HCT116 (cell line): ENCODE measurements around the gene SPEF1. TPM values are rescaled to one million over a fixed set of nuclear protein-coding genes. Genes with fewer than 3 reads are reported as not detected.

Experiments
- ATAC-seq: fragments of 200-7000 bp; cut with Tn5 transposase; 2 replicates; pipeline ENCODE4 v1.9.1; 2020; ENCODE audit warnings: mild to moderate bottlenecking, moderate library complexity
- BruUV-seq: library from RNA; stranded (reverse); fragments of 400-500 nt; replicated peaks from 2 replicates; lab custom pipeline; 2021; lab: Mats Ljungman, UMichigan
- CTCF ChIA-PET: fragments of 300-600 bp; sonication (Branson Sonifier 250); formaldehyde crosslinking; loops from one replicate; lab custom pipeline; 2021; ENCODE audit warnings: antibody characterized with exemption; lab: Charles Lee
- POLR2A ChIA-PET: fragments of 300-600, 350-600 bp; sonication (Branson Sonifier 250); formaldehyde crosslinking; loops from one replicate; lab custom pipeline; 2021; ENCODE audit warnings: antibody characterized with exemption; lab: Charles Lee
- RAD21 ChIA-PET, 2 experiments: fragments of 300-600 bp; sonication (Branson Sonifier 250); formaldehyde crosslinking; loops; one replicate each; lab custom pipeline; 2023; ENCODE audit warnings: low total read pairs in 2 of 2; ENCODE audit not compliant: uncharacterized antibody in 2 of 2, unreplicated experiment in 2 of 2, low non-redundant PET in 1 of 2; lab: Charles Lee
- DNase-seq: peaks from one replicate; pipeline ENCODE4 v3.0.0-alpha.2; 2010; ENCODE audit warnings: low read depth, low spot score
- H2AFZ ChIP-seq: fragments of 200-600 bp; shearing (Covaris generic), sonication (generic); 2 replicates; pipeline ENCODE4 v1.6.1; 2017; ENCODE audit warnings: low read depth, mixed run types, mixed read lengths, antibody characterized with exemption, low read length; ENCODE audit not compliant: poor library complexity, severe bottlenecking
- H3K27ac ChIP-seq: 2 replicates; pipeline ENCODE4 v1.5.1; 2012; ENCODE audit warnings: low read depth, low read length
- H3K27me3 ChIP-seq: fragments of 200-600 bp; sonication (generic); 2 replicates; pipeline ENCODE4 v1.6.1; 2016; ENCODE audit warnings: mixed run types, low read length, mixed read lengths; ENCODE audit not compliant: insufficient read depth
- H3K36me3 ChIP-seq, 2 experiments: fragments of 200-500 bp in 1 of 2; fragments of 200-600 bp in 1 of 2; sonication (Bioruptor generic) in 1 of 2; sonication (generic) in 1 of 2; 2 replicates each; pipeline versions ENCODE4 v1.5.1 to v1.6.1; 2014 to 2016; ENCODE audit warnings: low read length in 2 of 2, inconsistent platforms in 1 of 2, mixed read lengths in 1 of 2, mixed run types in 1 of 2; ENCODE audit not compliant: insufficient read depth in 2 of 2, control insufficient read depth in 1 of 2
- H3K4me1 ChIP-seq, 2 experiments: fragments of 200-600 bp in 1 of 2; sonication (generic) in 1 of 2; 2 replicates each; pipeline versions ENCODE4 v1.5.1 to v1.6.1; 2012 to 2017; ENCODE audit warnings: low read length in 2 of 2, inconsistent platforms in 1 of 2, mild to moderate bottlenecking in 1 of 2, mixed read lengths in 1 of 2, mixed run types in 1 of 2, moderate library complexity in 1 of 2; ENCODE audit not compliant: insufficient read depth in 2 of 2, control insufficient read depth in 1 of 2
- H3K4me2 ChIP-seq: fragments of 200-600 bp; sonication (generic); 2 replicates; pipeline ENCODE4 v1.6.1; 2017; ENCODE audit warnings: mixed run types, low read length, mixed read lengths
- H3K4me3 ChIP-seq, 2 experiments: fragments of 200-600 bp in 1 of 2; sonication (generic) in 1 of 2; replicated peaks in 1 of 2; 2 replicates each; pipeline ENCODE4 v1.5.1; 2011 to 2016; ENCODE audit warnings: low read length in 2 of 2, control low read depth in 1 of 2, low read depth in 1 of 2, mild to moderate bottlenecking in 1 of 2, mixed read lengths in 1 of 2, mixed run types in 1 of 2
- H3K79me2 ChIP-seq: fragments of 200-600 bp; sonication (generic); 2 replicates; pipeline ENCODE4 v1.6.1; 2017; ENCODE audit warnings: mild to moderate bottlenecking, mixed run types, low read length, moderate library complexity, mixed read lengths; ENCODE audit not compliant: insufficient read depth
- H3K9ac ChIP-seq: fragments of 200-600 bp; sonication (generic); 2 replicates; pipeline ENCODE4 v1.6.1; 2016; ENCODE audit warnings: low read length, mixed read lengths
- H3K9me2 ChIP-seq: fragments of 200-600 bp; sonication (generic), shearing (Covaris generic); 2 replicates; pipeline ENCODE4 v1.6.1; 2017; ENCODE audit warnings: mixed run types, mild to moderate bottlenecking, moderate library complexity; ENCODE audit not compliant: insufficient read depth
- H3K9me3 ChIP-seq, 2 experiments: fragments of 200-500 bp in 1 of 2; fragments of 200-600 bp in 1 of 2; sonication (Bioruptor generic) in 1 of 2; sonication (generic) in 1 of 2; 2 replicates each; pipeline ENCODE4 v1.6.1; 2014 to 2017; ENCODE audit warnings: low read length in 2 of 2, mixed read lengths in 2 of 2, inconsistent platforms in 1 of 2, low read depth in 1 of 2, mild to moderate bottlenecking in 1 of 2, mixed run types in 1 of 2, moderate library complexity in 1 of 2; ENCODE audit not compliant: control insufficient read depth in 1 of 2, insufficient read depth in 1 of 2
- H4K20me1 ChIP-seq: fragments of 200-600 bp; sonication (generic), shearing (Covaris generic); 2 replicates; pipeline ENCODE4 v1.6.1; 2017; ENCODE audit warnings: mixed run types, mild to moderate bottlenecking, moderate library complexity; ENCODE audit not compliant: insufficient read depth
- CEBPB ChIP-seq: IDR thresholded peaks from 2 replicates; pipeline ENCODE4 v1.6.1; 2012; ENCODE audit warnings: low read depth
- POLR2AphosphoS5 ChIP-seq: IDR thresholded peaks from 2 replicates; pipeline ENCODE4 v1.6.1; 2011; ENCODE audit warnings: mild to moderate bottlenecking, low read depth, low read length, moderate library complexity
- YY1 ChIP-seq: IDR thresholded peaks from 2 replicates; pipeline ENCODE4 v1.6.1; 2011; ENCODE audit warnings: low read length, low read depth, moderate library complexity, mild to moderate bottlenecking; ENCODE audit not compliant: insufficient replicate concordance; ENCODE audit errors: extremely low read depth
- ZBTB33 ChIP-seq: IDR thresholded peaks from 2 replicates; pipeline ENCODE4 v1.6.1; 2011; ENCODE audit warnings: mild to moderate bottlenecking, low read length, moderate library complexity; ENCODE audit not compliant: insufficient replicate concordance; ENCODE audit errors: extremely low read depth
- intact Hi-C: fragments of 100-400 bp; cut with micrococcal nuclease; formaldehyde crosslinking; loops from 2 replicates; pipeline ENCODE4 v1.10.0; 2022
- total RNA-seq: library from RNA; stranded (reverse); gene quantifications from one replicate; pipeline ENCODE4 v1.2.1, GENCODE V29; 2021; ENCODE audit not compliant: unreplicated experiment

The SPEF1 gene
- total RNA-seq, 1 experiment from 2014 or later = 0.93 TPM

DNA sequence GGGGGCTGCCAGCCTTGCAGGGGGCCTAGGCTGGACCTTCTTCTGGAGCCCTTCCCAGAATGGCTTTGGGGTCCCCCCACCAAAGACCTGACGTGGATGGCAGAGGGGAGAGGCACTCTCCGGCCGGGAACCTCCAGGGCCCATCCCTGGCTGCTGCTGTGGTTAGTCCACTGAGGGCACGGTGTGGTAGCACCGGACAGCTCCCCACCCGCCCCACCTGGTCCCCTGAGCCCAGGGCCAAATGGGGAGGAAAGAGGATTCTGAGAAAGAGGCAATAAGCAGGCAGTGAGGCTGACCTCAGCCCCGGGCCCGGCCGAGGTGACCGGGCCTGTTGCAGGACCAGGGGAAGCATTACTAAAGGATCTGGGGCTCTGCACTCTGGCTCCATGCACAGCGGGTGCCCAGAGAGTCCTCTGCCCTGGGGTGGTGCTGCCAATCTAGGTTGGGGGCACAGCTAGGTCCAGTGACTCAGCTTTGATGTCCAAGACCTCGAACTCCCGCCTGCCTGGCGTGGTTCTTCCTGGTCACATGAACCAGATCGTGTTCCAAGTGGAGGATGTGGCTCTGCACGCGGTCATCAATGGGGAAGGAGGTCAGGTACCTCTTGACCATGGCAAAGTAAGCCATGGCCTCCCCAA is 3.1 kb upstream of the SPEF1 start:
- ChIA-PET RAD21 (no interaction called here), CTCF (interaction anchor here (1.0 kb wide), 1 partner anchor 107 kb away, joined by 3 read pairs; no protein-coding TSS in a partner anchor), POLR2A (no interaction called here)
- no peak overlapping the region for H3K4me3 ChIP-seq
- H4K20me1 ChIP-seq = no peaks in the 10 kb centered on the region
- no peak overlapping the region for H3K9ac ChIP-seq
- TF ChIP-seq CEBPB = no peak
- TF ChIP-seq YY1 = no peak
- TF ChIP-seq POLR2AphosphoS5 = 0 out of 2 replicates have a peak, but pooled peaks have one; percentile 24
- H3K9me2 ChIP-seq = no peaks in the 10 kb centered on the region
- no peak overlapping the region for H2AFZ ChIP-seq
- H3K27ac ChIP-seq = no peak overlapping the region; the same call in 1 of the 2 replicates
- H3K9me3 ChIP-seq = no peaks in the 10 kb centered on the region
- H3K27me3 ChIP-seq = no peaks in the 10 kb centered on the region
- H3K79me2 ChIP-seq = peaks cover 27% of the 10 kb centered on the region
- intact Hi-C loops = no loop called here
- DNase-seq (no peak), ATAC-seq (no peak)
- H3K4me1 ChIP-seq = peaks cover 25 to 47% of the 10 kb centered on the region in 2 experiments
- BruUV-seq = TSS peak; percentile 88
- peak overlapping the region; percentile 88; the same call in 1 of the 2 replicates for H3K4me2 ChIP-seq
- H3K36me3 ChIP-seq = peaks cover 0 to 8% of the 10 kb centered on the region in 2 experiments; a peak in 1 of 4 replicates

DNA sequence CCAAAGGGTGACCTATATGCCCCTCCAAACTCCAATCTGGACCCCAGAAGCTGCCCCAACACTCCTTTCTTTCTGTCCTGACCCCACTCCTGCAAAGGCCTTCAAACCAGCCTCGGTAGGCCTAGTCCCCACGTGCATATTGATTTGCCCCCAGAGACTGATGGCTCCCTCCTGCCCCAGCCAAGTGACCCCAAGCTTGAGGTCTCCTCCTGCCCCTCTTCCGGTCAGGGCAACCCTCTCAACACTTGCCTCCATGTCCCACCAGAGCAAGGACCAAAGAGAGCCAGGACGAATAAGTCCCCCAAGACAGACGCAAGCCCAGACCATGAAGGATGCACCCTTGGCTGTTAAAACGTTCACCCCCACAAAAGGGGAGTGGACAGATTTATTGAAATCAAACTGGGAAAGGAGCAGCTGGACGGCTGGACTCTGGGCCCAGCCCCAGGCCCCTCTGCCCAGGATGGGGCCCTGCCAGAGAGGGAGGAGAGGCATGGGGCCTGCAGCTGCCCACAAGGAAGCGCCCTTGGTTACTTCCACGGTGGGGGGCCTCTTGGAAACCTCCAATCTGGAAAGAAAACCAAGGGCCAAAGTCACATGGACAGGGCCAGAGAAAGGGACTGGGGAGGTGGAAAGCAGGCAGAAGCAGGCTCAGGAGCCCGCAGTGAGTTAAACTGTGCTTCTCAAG is 2.4 kb upstream of the SPEF1 start:
- no peak overlapping the region for H3K27ac ChIP-seq
- no peaks in the 10 kb centered on the region for H3K9me2 ChIP-seq
- no peaks in the 10 kb centered on the region for H3K9me3 ChIP-seq
- no peak overlapping the region for H3K4me3 ChIP-seq
- POLR2A ChIA-PET = no interaction called here
- TF ChIP-seq POLR2AphosphoS5 (peak; percentile 2; the same call in 1 of the 2 replicates), ZBTB33 (no peak)
- intact Hi-C loops = no loop called here
- H2AFZ ChIP-seq = no peak overlapping the region
- RAD21 ChIA-PET = no interaction called here
- H3K27me3 ChIP-seq = no peaks in the 10 kb centered on the region
- peaks cover 21 to 41% of the 10 kb centered on the region in 2 experiments for H3K4me1 ChIP-seq
- peaks cover 0 to 8% of the 10 kb centered on the region in 2 experiments; a peak in 1 of 4 replicates for H3K36me3 ChIP-seq
- no TSS peak for BruUV-seq
- no peak overlapping the region for H3K9ac ChIP-seq
- DNase-seq (no peak), ATAC-seq (no peak)
- H4K20me1 ChIP-seq = no peaks in the 10 kb centered on the region
- CTCF ChIA-PET = interaction anchor here (1.0 kb wide), 1 partner anchor 107 kb away, joined by 3 read pairs; no protein-coding TSS in a partner anchor
- no peak overlapping the region for H3K4me2 ChIP-seq
- peaks cover 27% of the 10 kb centered on the region for H3K79me2 ChIP-seq
